ENCODE measurements around the gene LMO1.

LMO1 gene

DNA sequence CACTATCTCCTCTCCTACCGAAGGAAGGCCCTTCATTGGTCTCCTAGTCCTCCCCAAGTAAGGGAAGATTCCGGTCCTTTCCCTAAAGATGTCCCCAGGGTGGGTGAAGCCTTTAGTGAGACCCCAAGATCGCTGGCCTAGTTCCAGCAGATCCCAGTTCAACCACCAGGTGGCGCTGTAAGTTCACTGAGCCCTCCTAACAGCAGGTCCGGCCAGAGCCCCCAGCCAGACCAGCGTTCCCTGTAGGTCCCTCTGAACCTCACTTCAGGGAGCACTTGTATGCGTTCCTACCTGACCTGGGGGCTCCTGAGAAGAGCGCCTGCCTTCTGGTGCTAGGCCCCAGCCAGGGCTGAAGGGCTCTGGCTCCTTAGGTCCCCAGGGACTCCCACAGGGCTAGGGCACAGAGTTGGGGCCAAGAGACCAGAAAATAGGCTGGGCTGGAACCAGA, 38.1 kb downstream of the LMO1 start:
- DNase-seq: peak; percentile 6 to 89

DNA sequence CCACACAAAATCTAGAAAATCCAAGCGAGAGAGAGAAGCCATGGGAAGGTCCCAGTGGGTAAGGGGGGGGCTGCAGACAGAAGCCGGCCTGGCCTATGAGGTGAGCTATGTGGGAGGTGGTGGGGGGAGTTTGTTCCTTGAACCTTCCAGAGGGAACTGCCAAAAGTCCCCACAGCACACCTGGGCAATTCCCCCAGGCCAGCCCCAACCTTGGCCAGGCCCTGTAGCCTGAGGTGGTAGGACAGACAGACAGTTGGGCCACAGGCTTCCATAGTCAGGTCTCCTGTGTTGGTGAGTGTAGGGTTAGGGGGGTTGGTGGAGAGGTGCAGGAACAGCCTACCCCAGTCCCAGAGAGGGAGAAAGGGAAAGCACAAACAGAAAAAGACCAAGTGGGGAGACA, 39.0 kb downstream of the LMO1 start:
- DNase-seq: no peak

DNA sequence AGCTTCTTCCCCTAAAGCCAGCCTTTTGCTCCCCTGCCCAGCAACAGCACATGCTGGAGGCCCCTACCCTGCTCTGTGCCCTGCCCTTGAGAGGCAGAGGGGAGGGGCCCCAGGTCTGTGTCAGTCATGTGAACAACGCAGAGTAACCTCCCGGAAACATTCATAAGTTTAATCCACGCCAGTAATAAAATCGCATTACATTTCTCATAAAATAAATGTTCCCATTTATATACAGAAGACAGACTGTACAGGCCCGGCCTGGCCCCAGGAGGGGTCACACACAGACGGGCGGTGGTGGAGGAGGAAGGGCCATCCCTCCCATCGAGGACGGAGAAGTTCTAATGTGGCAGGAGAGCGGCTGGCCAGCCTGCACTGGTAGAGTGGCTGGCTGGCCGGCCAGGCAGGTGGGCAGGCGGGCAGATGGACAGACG, 39.5 kb downstream of the LMO1 start:
- DNase-seq: no peak

DNA sequence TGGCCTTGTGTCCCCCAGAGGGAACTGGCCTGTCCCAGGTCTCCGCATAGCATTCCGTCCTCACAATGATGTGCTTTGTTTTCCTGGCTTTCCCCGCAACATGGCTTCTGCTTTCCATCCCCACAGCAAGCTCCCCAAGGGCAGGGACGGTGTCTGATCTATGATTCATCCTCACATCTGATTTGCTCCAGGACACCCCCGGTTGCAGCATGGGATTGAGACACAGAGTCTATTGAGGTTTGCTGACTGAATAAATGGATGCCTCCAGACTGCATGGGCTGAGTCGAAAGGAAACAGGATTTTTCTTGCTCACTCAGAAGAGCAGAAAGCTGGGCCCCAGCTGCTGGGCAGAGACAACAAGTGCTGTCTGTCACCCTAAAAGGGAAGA, 40.2 kb downstream of the LMO1 start:
- no peak for DNase-seq

DNA sequence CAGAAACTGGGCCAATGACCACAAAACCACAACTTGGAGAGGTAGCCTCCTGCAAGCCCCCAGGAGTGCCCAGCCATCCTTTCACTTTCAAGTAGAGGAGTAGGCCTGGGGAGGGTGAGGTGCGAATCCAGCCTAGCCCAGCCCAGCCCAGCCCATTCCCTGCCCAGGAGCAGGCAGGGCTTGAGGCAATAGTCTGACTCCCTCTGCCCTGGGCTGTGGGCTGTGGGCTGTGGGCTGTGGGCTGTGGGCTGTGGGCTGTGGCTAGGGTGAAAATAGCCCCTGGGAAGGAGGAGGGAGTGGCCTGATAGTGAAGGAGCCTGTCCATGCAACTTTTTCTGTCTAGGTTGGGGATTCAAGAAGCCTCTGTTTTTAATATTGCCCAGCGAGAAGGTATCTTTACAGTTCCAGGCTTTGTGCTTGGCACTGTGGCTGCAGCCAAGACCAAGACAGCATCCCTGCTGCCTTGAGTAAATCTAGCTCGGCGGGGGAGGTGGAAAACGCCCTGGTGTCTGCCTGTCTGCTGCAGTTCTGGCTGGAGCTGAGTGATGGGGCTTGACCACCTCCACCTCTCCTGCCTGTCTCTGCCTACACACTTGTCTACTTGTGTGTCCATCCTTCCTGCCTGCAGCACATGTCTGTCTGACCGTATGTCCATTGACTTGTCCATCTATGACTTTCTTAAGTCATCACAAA, 40.7 kb downstream of the LMO1 start:
- DNase-seq: no peak

DNA sequence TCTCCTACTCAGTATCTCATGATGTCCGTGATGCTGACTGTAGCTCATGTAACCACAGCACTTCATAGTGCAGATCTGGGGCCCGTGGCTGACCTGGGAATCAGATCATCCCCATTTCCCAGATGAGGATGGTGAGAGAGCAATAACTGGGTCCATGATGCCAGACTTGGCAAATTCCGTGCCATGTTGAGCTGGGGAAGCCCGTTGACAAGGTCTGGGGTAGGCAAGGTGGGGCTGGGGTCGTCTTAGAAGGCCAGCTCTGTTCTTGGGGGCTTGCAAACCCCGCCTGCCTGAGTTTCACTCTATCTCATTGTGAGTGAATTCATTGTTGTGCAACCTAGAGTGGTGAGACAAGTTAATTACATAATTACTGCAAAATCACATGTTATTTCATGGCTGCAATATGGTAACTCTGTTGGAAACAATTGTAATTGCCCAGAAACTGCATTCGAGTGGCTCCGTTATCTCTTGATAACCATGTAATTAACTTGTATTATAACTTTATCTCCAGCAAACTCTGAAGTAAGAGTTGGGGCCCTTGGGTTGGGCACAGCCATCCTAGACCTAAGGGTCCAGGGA, 41.7 kb downstream of the LMO1 start:
- DNase-seq: no peak

DNA sequence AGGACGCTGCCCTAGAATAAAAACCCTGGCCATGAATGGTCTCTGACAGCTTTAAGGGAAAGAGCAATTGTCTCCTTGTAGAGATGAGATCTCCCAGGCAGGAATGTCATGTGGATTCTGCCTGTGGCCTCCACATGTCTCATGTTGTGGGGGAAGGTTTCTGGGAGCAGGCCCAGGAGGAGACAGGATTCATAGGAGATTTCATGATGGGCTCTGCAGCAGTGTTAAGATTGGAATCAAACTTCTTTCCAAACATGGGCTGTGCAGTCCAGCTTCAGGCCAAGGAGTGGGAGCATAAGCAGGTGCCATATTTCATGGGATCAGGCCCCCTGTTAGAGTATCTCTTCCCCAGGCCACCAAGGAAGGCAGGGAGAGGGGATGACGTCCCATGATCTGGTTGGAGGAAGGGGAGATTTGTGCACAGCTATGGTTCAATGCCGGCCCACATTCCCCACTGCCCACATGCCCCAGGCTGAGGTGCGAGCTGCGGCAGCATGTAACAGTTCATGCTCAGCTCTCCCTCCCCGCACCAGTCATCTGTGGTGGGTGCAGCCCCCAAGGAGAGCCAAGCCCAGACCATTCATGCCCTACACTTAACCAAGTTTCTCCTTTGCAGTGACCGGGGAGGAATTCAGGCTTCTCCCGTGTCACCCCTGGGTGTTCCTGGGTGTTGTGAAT, 42.5 kb downstream of the LMO1 start:
- DNase-seq: no peak

DNA sequence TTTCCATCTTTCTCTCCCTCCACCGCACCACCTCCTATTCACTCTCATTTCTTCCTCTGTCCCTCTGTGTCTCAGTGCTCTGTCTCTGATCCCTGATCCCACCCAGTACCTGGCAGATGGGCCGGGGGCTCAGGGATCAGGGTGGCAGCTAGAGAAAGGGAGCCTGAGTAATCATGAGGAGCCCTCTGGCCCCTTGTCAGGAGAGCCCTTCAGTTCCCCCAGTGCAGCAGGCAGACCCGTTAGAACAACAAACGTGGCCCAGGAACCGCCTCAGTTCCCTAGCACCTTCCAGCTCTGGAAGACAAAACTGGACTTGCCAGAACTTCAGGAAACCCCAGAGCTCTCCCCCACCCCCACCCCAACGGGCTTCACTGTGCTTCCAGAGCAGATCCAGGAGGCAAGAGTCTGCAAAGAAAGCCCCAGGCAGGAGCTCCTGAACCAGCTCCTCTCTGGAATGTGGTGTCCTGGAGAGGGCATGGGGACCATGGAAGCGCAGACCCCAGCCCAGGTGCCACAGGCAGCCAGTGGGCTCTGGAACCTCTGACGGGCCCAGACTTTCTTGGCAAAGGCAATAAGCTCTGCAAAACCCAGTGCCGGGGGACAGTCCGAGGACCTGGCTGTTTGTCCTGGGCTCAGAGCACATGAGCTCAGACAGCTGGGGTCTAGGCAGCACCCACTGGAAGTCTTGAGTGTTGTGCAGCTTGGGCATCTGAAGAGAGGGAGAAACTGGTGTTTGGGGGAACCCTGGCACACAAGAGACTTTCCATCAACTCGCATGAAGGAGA, 43.2 kb downstream of the LMO1 start:
- DNase-seq: no peak

DNA sequence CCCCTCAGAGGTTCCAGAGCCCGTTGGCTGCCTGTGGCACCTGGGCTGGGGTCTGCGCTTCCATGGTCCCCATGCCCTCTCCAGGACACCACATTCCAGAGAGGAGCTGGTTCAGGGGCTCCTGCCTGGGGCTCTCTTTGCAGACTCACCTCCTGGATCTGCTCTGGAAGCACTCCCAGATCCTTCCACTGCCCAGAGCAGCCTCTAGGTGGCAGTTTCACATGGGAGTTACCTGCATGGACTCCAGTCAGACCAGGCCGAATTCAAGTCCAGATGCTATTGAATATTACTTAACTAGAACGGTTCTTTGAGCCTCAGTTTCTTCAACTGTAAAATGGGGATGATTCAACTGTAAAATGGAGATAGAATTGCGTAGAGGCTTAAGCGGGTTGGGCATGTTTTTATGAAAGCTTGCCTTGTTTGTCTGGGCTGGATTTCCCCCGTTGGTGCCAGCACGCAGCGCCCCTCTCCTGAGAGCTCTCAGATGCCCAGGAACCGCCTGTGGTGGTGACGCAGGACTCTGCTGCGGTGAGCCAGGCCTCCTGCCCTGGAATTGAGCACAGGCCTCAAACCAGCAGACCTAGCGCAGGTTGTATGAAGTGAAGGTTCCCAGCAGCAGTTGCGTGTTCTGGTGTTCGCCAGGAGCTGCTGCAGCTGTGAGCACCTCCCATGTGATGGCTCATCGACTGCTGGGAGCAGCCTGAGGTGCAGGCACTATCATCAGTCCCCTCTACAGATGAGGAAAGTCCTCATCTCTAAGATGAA, 44.2 kb downstream of the LMO1 start:
- peak; percentile 19 to 79 for DNase-seq

DNA sequence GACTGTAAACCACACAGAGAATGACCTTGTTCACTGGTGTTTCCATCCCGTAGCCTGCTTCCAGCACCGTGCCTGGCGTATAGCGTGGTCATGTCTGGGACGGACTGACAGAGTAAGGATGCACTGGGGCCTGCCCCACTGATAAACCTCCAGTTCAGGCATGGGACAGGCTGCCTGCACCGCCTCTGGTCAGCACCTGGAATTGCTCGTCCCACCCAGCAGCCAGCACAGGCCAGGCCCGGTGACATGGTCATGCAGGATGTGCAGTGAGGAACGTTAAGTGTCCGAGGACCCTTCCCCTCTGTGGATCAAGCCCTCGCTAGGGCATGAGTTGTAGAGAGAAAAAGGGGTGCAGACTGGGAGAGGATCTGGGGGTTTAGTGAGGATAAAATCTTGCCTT, 44.8 kb downstream of the LMO1 start:
- no peak for DNase-seq

DNA sequence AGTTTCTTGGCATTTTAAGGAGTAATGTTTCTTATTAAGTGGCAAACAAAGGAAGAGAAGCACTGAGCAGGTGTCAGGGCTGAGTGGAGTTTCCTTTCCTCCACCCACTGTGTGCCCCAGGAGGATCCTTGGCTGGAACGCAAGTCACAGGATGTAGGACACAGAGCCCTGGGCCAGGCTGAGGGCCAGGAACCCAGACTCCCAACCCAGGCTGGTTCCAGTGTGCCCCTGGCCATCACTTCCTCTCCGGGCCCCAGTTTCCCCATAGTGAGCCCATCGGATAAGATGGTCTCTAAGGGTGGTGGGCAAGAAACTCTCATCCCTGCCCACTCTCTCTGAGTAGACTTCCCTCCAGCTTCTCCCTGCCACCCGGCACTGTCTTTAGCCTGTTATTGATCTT, 45.3 kb downstream of the LMO1 start:
- no peak for DNase-seq

DNA sequence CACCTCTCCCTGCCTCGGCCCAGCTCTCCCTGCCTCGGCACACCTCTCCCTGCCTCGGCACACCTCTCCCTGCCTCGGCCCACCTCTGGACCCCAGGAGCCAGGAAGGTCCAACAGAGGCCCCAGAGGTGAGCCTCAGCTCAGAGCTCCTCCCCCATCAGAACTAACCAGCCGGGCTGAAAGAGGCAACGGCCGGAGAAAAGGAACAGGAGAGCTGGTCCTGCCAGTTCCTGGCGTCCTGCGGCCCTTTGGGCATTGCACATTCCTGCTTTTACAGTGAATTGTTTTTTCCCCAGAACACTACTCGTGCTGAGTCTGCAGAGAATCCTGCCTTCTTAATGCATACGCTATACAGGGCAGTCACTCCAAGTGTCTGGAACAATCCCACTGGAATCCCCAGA, 45.8 kb downstream of the LMO1 start:
- no peak for DNase-seq

DNA sequence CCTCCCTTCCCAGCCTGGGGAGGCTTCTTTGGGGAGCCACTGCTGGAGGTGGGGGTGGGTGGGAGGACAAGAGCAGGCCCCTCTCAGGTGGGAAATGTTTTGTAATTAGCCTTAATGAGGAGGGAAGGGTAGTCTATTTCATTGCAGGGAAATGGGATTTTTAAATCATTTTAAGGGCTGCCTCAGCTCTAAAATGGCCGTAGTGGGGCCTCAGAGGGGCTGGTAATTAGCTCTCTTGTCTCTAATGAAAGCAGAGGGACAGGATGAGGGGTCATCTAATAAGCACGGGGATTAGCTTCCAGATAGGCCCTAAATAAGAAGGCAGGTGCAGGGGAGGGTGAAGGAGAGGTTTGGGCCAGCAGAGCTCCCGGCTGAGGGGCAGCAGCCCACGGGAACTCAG, 46.5 kb downstream of the LMO1 start:
- DNase-seq: no peak

DNA sequence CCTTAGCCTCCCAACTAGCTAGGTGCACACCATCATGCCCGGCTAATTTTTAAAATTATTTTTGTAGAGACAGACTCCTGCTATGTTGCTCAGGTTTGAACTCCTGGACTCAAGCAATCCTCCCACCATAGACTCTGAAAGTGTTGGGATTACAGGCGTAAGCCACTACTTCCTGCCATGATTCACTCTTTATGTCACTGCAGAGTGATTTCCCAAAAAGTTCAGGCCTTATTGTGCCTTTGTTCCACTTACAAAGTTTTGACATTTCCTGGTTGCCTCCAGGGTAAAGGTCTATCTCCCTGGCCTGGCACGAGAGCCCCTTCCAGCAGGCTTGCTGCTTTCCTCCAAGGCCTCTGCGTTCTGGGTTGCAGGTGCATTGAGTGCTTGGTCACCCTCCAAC, 50.3 kb downstream of the LMO1 start:
- DNase-seq: no peak

DNA sequence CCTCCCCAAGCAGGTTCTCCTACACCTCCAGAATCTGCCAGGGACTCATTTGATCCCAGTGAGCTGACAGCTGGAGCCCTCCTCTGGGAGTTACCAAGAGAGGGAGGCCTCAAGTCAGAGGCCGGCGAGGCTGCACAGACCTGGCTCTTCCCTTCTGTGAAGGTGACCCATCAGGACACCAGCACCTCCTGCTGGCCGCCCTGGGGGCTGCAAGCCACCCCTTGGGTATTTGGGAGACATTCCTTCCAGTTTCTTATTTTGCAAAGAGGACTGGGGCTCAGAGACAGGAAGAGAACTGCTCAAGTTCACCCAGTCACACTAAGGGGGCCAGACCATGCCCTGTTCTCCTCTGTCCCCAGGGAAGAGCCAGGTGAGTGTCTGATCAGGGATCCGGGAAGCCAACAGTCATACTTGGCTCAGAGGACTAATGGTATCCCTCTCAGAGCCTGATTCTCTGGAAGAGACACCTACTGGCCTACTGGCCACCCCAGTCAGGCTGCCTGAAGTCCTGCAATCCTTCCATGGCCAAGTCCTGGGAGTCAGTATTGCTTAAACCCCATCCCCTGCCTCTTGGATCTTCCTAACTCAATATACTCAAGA, 54.4 kb downstream of the LMO1 start:
- peak in 1 of 2 experiments; percentile 30 for DNase-seq

DNA sequence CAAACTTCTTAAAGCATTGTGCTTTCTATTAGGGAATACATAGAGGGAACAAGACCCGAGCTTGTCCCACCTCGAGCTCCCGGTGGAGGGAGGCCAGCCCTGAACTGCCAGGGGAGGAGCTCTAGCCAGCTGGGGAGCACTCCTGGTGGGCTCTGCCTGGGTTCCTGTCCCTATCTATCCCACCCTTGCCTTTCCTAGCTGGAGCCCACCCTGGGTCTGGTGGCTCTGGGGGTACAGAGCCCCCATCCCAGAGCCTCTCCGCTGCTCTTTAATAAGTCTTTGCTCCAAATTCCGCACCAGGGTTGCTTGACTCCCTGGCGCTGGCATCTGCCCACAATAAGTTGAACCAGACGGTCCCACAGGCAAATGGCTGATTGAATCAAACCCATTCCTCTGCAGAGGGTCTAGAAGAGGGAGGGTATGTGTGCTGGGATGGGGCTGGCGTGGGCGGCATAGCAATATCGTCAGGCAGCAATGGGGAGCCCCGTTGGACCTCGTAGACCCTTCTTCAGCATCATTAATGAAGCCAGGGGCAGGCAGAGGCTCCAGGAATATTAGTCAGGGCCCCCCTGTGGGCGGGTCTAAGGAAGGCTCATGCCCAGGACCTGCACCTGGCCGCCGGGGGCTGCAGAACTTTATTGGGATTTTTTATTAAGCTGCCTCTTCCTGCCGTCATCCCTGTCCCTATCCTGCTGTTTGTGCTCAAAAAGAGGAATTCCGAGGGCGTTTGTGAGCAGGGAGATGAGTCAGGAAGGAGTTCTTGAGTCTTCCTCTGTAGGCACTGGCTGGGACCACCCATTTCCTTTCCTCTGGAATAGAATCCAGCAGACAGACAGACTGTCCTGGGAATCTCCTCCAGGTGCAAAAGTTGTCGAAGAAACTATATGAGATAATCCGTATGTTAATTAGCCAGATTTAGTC, 56.3 kb downstream of the LMO1 start:
- DNase-seq: no peak

DNA sequence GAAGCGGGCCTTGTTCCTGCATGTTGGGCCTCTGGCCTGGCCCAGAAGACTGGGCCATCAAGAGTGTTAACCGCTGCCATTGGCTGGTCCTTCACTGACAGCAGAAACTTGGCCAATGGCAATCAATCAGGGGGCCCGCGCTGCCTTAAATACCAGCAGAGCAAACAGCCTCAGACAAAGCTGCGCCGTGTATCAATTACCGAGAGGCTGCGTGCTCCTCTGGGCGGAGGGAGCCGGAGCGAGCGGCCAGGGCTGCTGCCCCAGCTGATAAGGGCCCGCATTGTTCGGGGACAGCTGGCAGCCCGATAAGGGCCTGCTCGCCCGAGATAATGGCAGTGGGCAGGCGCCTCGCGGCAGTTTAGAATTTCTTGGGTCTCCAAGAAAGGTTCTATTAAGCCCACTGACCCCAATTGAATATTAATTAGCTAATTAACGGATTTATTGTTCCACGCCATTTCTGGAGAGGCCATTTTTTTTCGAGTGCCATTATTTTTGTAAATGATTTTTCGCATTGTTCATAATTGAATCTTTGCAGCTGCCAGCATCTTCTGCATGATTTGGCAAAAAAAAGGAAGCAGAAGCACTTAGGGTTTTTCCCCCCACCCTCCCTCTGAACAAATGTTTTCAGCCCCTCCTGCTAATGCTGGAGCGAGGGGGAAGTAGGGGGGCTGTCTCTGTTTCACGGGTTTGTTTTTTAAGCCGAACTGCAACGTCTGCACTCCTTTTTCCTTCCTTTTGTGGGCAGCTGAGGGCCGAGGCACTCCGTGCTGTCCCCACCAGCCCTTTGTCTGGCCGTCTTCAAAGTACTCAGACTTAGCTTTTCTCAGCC, 57.2 kb downstream of the LMO1 start:
- DNase-seq: no peak

DNA sequence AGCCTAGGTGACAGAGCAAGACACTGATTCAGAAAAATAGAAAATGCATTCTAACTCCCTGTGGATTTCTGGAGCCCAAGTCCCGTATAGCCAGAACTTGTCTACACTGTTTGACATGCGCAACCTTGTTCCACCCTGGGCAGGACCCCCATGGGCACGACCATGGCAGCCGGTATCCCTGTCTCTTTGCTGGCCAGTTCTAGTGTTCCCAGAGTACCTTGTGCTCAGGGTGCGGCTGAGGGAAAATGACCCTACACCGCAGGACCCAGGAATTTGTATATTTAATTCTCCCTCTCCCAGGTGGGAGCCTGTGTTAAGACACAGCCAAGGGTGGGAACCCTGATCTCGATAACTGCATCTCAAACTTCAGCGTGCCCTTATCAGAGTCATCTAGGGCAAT, 58.1 kb downstream of the LMO1 start:
- DNase-seq: no peak

DNA sequence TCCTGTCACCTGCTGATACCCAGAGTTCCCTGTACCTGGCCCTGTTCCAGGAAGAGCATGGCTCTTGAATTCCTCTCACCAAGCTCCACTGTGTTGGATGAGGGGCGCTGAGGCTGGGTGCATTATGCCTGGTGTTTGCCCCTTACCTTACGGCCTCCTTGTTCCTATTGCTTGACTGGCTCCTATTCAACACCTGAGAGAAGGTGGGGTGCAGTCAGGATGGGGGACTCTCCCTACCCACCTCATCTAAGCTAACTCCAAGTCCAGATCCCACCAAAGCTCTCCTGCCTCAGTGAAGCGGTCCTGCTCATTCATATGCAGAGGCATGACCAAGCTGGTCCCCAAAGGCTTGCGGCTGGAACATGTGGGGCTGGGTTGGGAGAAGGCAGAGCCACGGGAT, 59.1 kb downstream of the LMO1 start:
- no peak for DNase-seq

DNA sequence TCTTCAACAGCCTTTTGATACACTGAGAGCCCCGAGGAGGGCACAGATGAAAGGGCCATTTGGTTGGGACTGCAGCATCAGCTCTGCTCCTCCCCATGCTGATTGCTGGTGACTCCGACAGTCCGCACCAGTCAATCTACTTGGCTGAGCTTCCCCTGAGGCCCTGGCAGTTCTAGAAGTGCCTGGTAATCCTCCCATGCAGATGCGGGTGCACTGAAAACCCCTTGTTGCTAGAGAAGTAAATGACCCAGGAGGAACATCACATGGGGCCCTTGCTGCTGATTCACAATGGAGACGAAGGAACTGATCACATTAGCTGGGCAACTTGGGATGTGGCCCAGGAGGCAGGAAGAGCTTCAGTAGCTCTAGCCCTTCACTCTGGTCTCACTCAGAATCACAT, 59.7 kb downstream of the LMO1 start:
- no peak for DNase-seq

DNA sequence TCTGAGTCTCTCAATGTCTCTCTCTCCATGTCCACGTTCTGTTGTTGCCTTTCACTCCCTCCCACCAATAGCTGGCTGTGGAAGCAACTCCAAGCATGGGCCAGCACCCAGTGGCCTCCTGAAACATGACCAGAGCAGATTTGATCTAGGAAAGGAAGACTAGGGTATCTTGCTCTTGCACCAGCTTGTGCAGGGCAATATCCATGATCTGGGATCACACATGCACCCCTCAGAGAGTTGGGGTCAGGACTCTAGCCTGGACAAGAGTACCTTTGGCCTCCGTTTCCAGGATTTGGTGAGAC, 60.3 kb downstream of the LMO1 start:
- DNase-seq: no peak
